Loucy (cell line): ENCODE measurements around the gene NAAA.

Source experiments
- CTCF ChIP-seq: fragments of 200-600 bp; sonication (generic); conservative IDR thresholded peaks from 2 replicates; pipeline ENCODE4 v1.5.1; 2014; ENCODE audit warnings: mild to moderate bottlenecking, antibody characterized with exemption, low read length
- EZH2phosphoT487 ChIP-seq: fragments of 200-600 bp; IDR thresholded peaks from 2 replicates; pipeline ENCODE4 v1.6.1; 2018; ENCODE audit warnings: antibody characterized with exemption, mild to moderate bottlenecking, moderate library complexity, borderline replicate concordance

GRCh38 chr4:75930152-75930551, 10.7 kb downstream of the NAAA start:
- TF ChIP-seq CTCF = no peak
- no peak for TF ChIP-seq EZH2phosphoT487
